H1 (cell line): ENCODE data around the gene GSKIP. TPM values are rescaled to one million over a fixed set of nuclear protein-coding genes. Genes with fewer than 3 reads are reported as not detected.

Experiments
- CTCF ChIA-PET: fragments of 300-600 bp; sonication (Branson Sonifier 250); formaldehyde crosslinking; loops from one replicate; lab custom pipeline; 2021; ENCODE audit not compliant: partially characterized antibody; lab: Charles Lee
- POLR2A ChIA-PET: fragments of 300-600 bp; sonication (Branson Sonifier 250); formaldehyde crosslinking; loops from one replicate; lab custom pipeline; 2021; ENCODE audit warnings: inconsistent platforms; ENCODE audit not compliant: partially characterized antibody; lab: Charles Lee
- DNase-seq, 2 experiments: peaks; one replicate each; pipeline versions ENCODE4 v3.0.0 to v3.0.0-alpha.2; 2010 to 2022; ENCODE audit warnings: low spot score in 2 of 2, low read depth in 1 of 2, mixed read lengths in 1 of 2
- FAIRE-seq: peaks from 2 replicates; lab custom pipeline; 2011; peaks lifted over from hg19 to GRCh38; lab: Jason Lieb, UNC
- H2AFZ ChIP-seq: 2 replicates; pipeline ENCODE4 v1.8.1; 2012; ENCODE audit warnings: low read length, inconsistent platforms
- H2AK5ac ChIP-seq: 2 replicates; pipeline ENCODE4 v1.6.1; 2013; ENCODE audit warnings: low read depth, low read length
- H2BK120ac ChIP-seq: replicated peaks from 2 replicates; pipeline ENCODE3; 2013; ENCODE audit warnings: low read depth, low read length, inconsistent platforms
- H2BK12ac ChIP-seq: 2 replicates; pipeline ENCODE4 v1.6.1; 2013; ENCODE audit warnings: low read depth, low read length
- H2BK15ac ChIP-seq: 2 replicates; pipeline ENCODE4 v1.6.1; 2013; ENCODE audit warnings: low read length
- H2BK20ac ChIP-seq: 2 replicates; pipeline ENCODE4 v1.6.1; 2013; ENCODE audit warnings: low read length
- H2BK5ac ChIP-seq: 2 replicates; pipeline ENCODE4 v1.6.1; 2013; ENCODE audit warnings: low read depth, low read length
- H3K14ac ChIP-seq: 2 replicates; pipeline ENCODE4 v1.6.1; 2013; ENCODE audit warnings: inconsistent platforms; ENCODE audit not compliant: insufficient read length
- H3K18ac ChIP-seq: 2 replicates; pipeline ENCODE4 v1.6.1; 2013; ENCODE audit warnings: low read length; ENCODE audit errors: extremely low read depth
- H3K23ac ChIP-seq: 2 replicates; pipeline ENCODE4 v1.6.1; 2013; ENCODE audit warnings: inconsistent platforms; ENCODE audit not compliant: insufficient read length
- H3K23me2 ChIP-seq: 2 replicates; pipeline ENCODE4 v1.6.1; 2013; ENCODE audit warnings: low read depth, low read length
- H3K27ac ChIP-seq: 2 replicates; pipeline ENCODE4 v1.6.1; 2011; ENCODE audit warnings: low read depth, low read length, inconsistent platforms
- H3K27me3 ChIP-seq, 4 experiments: replicated peaks in 1 of 4; 1 replicate in 1 of 4; 2 replicates in 3 of 4; pipeline versions ENCODE4 v1.6.1 to v1.8.1; 2011 to 2013; ENCODE audit warnings: low read length in 3 of 4, mild to moderate bottlenecking in 3 of 4, inconsistent platforms in 2 of 4, mixed read lengths in 2 of 4, moderate library complexity in 1 of 4; ENCODE audit not compliant: control insufficient read depth in 3 of 4, insufficient read depth in 3 of 4; ENCODE audit errors: extremely low read depth in 1 of 4
- H3K36me3 ChIP-seq, 4 experiments: 2 replicates each; pipeline versions ENCODE4 v1.6.1 to v1.8.1; 2011 to 2013; ENCODE audit warnings: mild to moderate bottlenecking in 4 of 4, low read length in 3 of 4, moderate library complexity in 2 of 4, control low read depth in 1 of 4, inconsistent platforms in 1 of 4; ENCODE audit not compliant: insufficient read depth in 4 of 4, control insufficient read depth in 2 of 4
- H3K4ac ChIP-seq: replicated peaks from 2 replicates; pipeline ENCODE3; 2013; ENCODE audit warnings: low read length, low read depth, mixed read lengths, inconsistent platforms; ENCODE audit not compliant: insufficient read length
- H3K4me1 ChIP-seq, 4 experiments: replicated peaks in 1 of 4; 1 replicate in 1 of 4; 2 replicates in 3 of 4; pipeline versions ENCODE4 v1.6.1 to v1.8.1; 2011 to 2013; ENCODE audit warnings: low read length in 3 of 4, inconsistent platforms in 2 of 4, mixed read lengths in 1 of 4; ENCODE audit not compliant: insufficient read depth in 4 of 4, control insufficient read depth in 3 of 4
- H3K4me2 ChIP-seq, 2 experiments: 2 replicates each; pipeline versions ENCODE4 v1.6.1 to v1.8.1; 2011 to 2013; ENCODE audit warnings: low read depth in 2 of 2, low read length in 2 of 2, control low read depth in 1 of 2, inconsistent platforms in 1 of 2, mild to moderate bottlenecking in 1 of 2; ENCODE audit not compliant: insufficient read depth in 1 of 2
- H3K4me3 ChIP-seq, 4 experiments: fragments of 200-600, 300-600 bp in 1 of 4; sonication (generic), shearing (Covaris generic), sonication (Bioruptor Twin) in 1 of 4; 2 replicates each; pipeline versions ENCODE4 v1.5.1 to v1.8.1; 2011 to 2016; ENCODE audit warnings: low read length in 4 of 4, low read depth in 3 of 4, control low read depth in 2 of 4, inconsistent platforms in 2 of 4, mild to moderate bottlenecking in 2 of 4, mixed read lengths in 1 of 4, moderate library complexity in 1 of 4; ENCODE audit not compliant: insufficient read depth in 2 of 4; ENCODE audit errors: extremely low read depth in 1 of 4
- H3K56ac ChIP-seq: replicated peaks from 2 replicates; pipeline ENCODE3; 2013; ENCODE audit warnings: low read depth, mild to moderate bottlenecking, mixed read lengths, low read length, inconsistent platforms; ENCODE audit not compliant: insufficient read length
- H3K79me1 ChIP-seq: 2 replicates; pipeline ENCODE4 v1.6.1; 2013; ENCODE audit warnings: low read depth, low read length, control low read depth
- H3K79me2 ChIP-seq, 2 experiments: 2 replicates each; pipeline versions ENCODE4 v1.6.1 to v1.8.1; 2012 to 2013; ENCODE audit warnings: low read length in 2 of 2, mild to moderate bottlenecking in 2 of 2, inconsistent platforms in 1 of 2; ENCODE audit not compliant: insufficient read depth in 2 of 2, control insufficient read depth in 1 of 2
- H3K9ac ChIP-seq, 4 experiments: replicated peaks in 1 of 4; 1 replicate in 1 of 4; 2 replicates in 3 of 4; pipeline versions ENCODE4 v1.6.1 to v1.8.1; 2011 to 2013; ENCODE audit warnings: low read depth in 3 of 4, low read length in 3 of 4, control low read depth in 2 of 4, mild to moderate bottlenecking in 2 of 4, moderate library complexity in 2 of 4, inconsistent platforms in 1 of 4; ENCODE audit errors: extremely low read depth in 1 of 4
- H3K9me3 ChIP-seq, 2 experiments: 2 replicates each; pipeline versions ENCODE4 v1.6.1 to v1.8.1; 2012 to 2013; ENCODE audit warnings: mild to moderate bottlenecking in 2 of 2, moderate library complexity in 2 of 2, control low read depth in 1 of 2, inconsistent platforms in 1 of 2, low read depth in 1 of 2, low read length in 1 of 2, mixed read lengths in 1 of 2; ENCODE audit not compliant: insufficient read depth in 2 of 2
- H4K20me1 ChIP-seq, 2 experiments: replicated peaks in 1 of 2; 2 replicates each; pipeline versions ENCODE3 to v1.8.1; 2011 to 2013; ENCODE audit warnings: inconsistent platforms in 2 of 2, low read length in 2 of 2, mild to moderate bottlenecking in 1 of 2; ENCODE audit not compliant: insufficient read depth in 2 of 2, control insufficient read depth in 1 of 2
- H4K5ac ChIP-seq: 2 replicates; pipeline ENCODE4 v1.6.1; 2013; ENCODE audit warnings: low read length, low read depth, mixed read lengths, inconsistent platforms; ENCODE audit not compliant: insufficient read length
- H4K8ac ChIP-seq: 2 replicates; pipeline ENCODE4 v1.8.0; 2013; ENCODE audit warnings: mild to moderate bottlenecking, moderate library complexity, low read length, inconsistent platforms; ENCODE audit not compliant: insufficient read depth; ENCODE audit errors: extremely low read depth
- H4K91ac ChIP-seq: replicated peaks from 2 replicates; pipeline ENCODE3; 2013; ENCODE audit warnings: low read length, mixed read lengths, inconsistent platforms; ENCODE audit not compliant: insufficient read length
- BACH1 ChIP-seq: IDR thresholded peaks from 2 replicates; pipeline ENCODE4 v1.6.1; 2012; ENCODE audit warnings: low read length, improper control_type of control experiment
- CBX5 ChIP-seq: fragments of 300-800, 300-1000 bp; sonication (generic); IDR thresholded peaks from 2 replicates; pipeline ENCODE4 v1.7.1; 2016; ENCODE audit warnings: antibody characterized with exemption, low read length, low read depth
- CBX8 ChIP-seq: fragments of 300-800, 300-1000 bp; sonication (generic); IDR thresholded peaks from 2 replicates; pipeline ENCODE4 v1.7.1; 2016; ENCODE audit warnings: low read depth, low read length, borderline replicate concordance
- GABPA ChIP-seq: IDR thresholded peaks from 2 replicates; pipeline ENCODE4 v1.6.1; 2011; ENCODE audit warnings: mild to moderate bottlenecking, low read length, moderate library complexity, borderline replicate concordance; ENCODE audit not compliant: insufficient read depth
- HDAC6 ChIP-seq: IDR thresholded peaks from one replicate; pipeline ENCODE4 v1.7.1; 2012; ENCODE audit warnings: low read depth, mild to moderate bottlenecking, inconsistent platforms, low read length, moderate library complexity
- NRF1 ChIP-seq: IDR thresholded peaks from 2 replicates; pipeline ENCODE4 v1.6.1; 2011; ENCODE audit warnings: mild to moderate bottlenecking, low read depth, low read length, improper control_type of control experiment
- PHF8 ChIP-seq: fragments of 200-600 bp; sonication (generic); conservative IDR thresholded peaks from 2 replicates; pipeline ENCODE4 v1.7.1; 2012; ENCODE audit warnings: low read depth, mild to moderate bottlenecking, inconsistent platforms, low read length, moderate library complexity
- SIN3A ChIP-seq, 2 experiments: IDR thresholded peaks in 1 of 2; conservative IDR thresholded peaks in 1 of 2; 2 replicates each; pipeline ENCODE4 v1.6.1; 2011 to 2012; ENCODE audit warnings: low read length in 2 of 2, improper control_type of control experiment in 1 of 2, low read depth in 1 of 2, mild to moderate bottlenecking in 1 of 2
- SP2 ChIP-seq: IDR thresholded peaks from 2 replicates; pipeline ENCODE4 v1.6.1; 2012; ENCODE audit warnings: mild to moderate bottlenecking, low read length, inconsistent platforms
- SP4 ChIP-seq: IDR thresholded peaks from 2 replicates; pipeline ENCODE4 v1.6.1; 2012; ENCODE audit warnings: low read length, inconsistent platforms
- SUZ12 ChIP-seq: fragments of 200-600 bp; sonication (generic); IDR thresholded peaks from 2 replicates; pipeline ENCODE4 v1.6.1; 2012; ENCODE audit warnings: mild to moderate bottlenecking, inconsistent platforms, low read length, moderate library complexity, mixed read lengths
- TAF1 ChIP-seq: IDR thresholded peaks from 2 replicates; pipeline ENCODE4 v1.6.1; 2011; ENCODE audit warnings: mild to moderate bottlenecking, low read depth, low read length
- TBP ChIP-seq: IDR thresholded peaks from 2 replicates; pipeline ENCODE4 v1.6.1; 2011; ENCODE audit warnings: low read depth, low read length, improper control_type of control experiment
- USF2 ChIP-seq: IDR thresholded peaks from 2 replicates; pipeline ENCODE4 v1.6.1; 2011; ENCODE audit warnings: low read length, improper control_type of control experiment
- ZNF274 ChIP-seq: IDR thresholded peaks from 2 replicates; pipeline ENCODE4 v1.7.0; 2012; ENCODE audit warnings: low read length, borderline replicate concordance; ENCODE audit errors: extremely low read depth
- WGBS, 2 experiments: shearing (Covaris generic) in 1 of 2; methylation state at CpG; one replicate each; pipeline versions ENCODE4 v1.1.6 to v1.1.7; 2013 to 2015; ENCODE audit warnings: low lambda C conversion rate in 2 of 2, mixed read lengths in 2 of 2, inconsistent platforms in 1 of 2, low coverage in 1 of 2, missing lambda C conversion rate in 1 of 2; ENCODE audit not compliant: insufficient replicate concordance in 2 of 2, insufficient coverage in 1 of 2, insufficient read length in 1 of 2; ENCODE audit errors: extremely low coverage in 1 of 2, missing lambda C conversion rate in 1 of 2; 5-methylcytosine and 5-hydroxymethylcytosine counted together
- polyA plus RNA-seq, 7 experiments: library from polyadenylated mRNA; depleted of rRNA in 3 of 7; stranded (reverse) in 5 of 7; unstranded in 2 of 7; fragments of >200 nt in 5 of 7; fragments of 200-250 nt in 2 of 7; gene quantifications; 1 replicate in 5 of 7; 2 replicates in 1 of 7; 4 replicates in 1 of 7; pipeline versions ENCODE4 v1.2.1 to v1.2.3, GENCODE V29; 2011 to 2013; ENCODE audit warnings: missing spikeins in 2 of 7, mixed read lengths in 2 of 7
- total RNA-seq: library from RNA; stranded (reverse); fragmentation: NEBNext Ultra II Directional; extraction: Animal tissue kit (Norgen Biotek cat#: 25700); gene quantifications from 2 replicates; pipeline ENCODE4 v1.2.1, GENCODE V29; 2021

The GSKIP gene
- total and polyA plus RNA-seq, 2 of the 8 experiments (the other 6 are each of a cell fraction or from before 2014, with no cell fraction given) = 20.3 to 37.1 TPM

GRCh38 chr14:96385385-96385784, 22.1 kb downstream of the GSKIP start:
- Histone ChIP-seq H4K91ac (no peak overlapping the region), H4K8ac (no peak overlapping the region), H2AK5ac (no peak overlapping the region), H3K9ac (no peak overlapping the region), H2AFZ (no peak overlapping the region), H3K23me2 (no peaks in the 10 kb centered on the region), H2BK5ac (no peak overlapping the region), H3K36me3 (peaks cover 0 to 42% (median 14%) of the 10 kb centered on the region in 4 experiments; a peak in 5 of 8 replicates), H3K18ac (no peak overlapping the region), H3K4me1 (no peaks in the 10 kb centered on the region), H3K14ac (no peak overlapping the region), H2BK120ac (no peak overlapping the region), H4K20me1 (no peaks in the 10 kb centered on the region), H4K5ac (no peak overlapping the region), H3K79me2 (no peaks in the 10 kb centered on the region), H3K4ac (no peak overlapping the region), H2BK20ac (no peak overlapping the region), H3K27me3 (no peaks in the 10 kb centered on the region), H3K79me1 (no peaks in the 10 kb centered on the region), H3K27ac (no peak overlapping the region), H2BK15ac (no peak overlapping the region), H3K56ac (no peak overlapping the region), H3K9me3 (no peaks in the 10 kb centered on the region), H3K23ac (no peak overlapping the region), H3K4me2 (no peak overlapping the region), H2BK12ac (no peak overlapping the region), H3K4me3 (no peak overlapping the region)
- WGBS, 2 experiments = 96% methylated on average over 3 of the region's 3 CpGs; no CpG with 5 or more reads in 1 of the 2 experiments
- FAIRE-seq (no peak), DNase-seq (no peak)
- CTCF ChIA-PET = no interaction called here
- POLR2A ChIA-PET = no interaction called here
- no peak for TF ChIP-seq ZNF274
- TF ChIP-seq SIN3A (conservative IDR thresholded peaks at IDR 0.05 in 1 of 2, IDR thresholded peaks at IDR 0.05 in 1 of 2; ENCODE audit: low read depth in 1 of 2, low read length in 2 of 2) = no peak
- TF ChIP-seq PHF8 = no peak
- TF ChIP-seq GABPA = no peak
- no peak for TF ChIP-seq TAF1
- no peak for TF ChIP-seq SP4
- TF ChIP-seq USF2 = no peak
- TF ChIP-seq HDAC6 = no peak
- TF ChIP-seq TBP = no peak
- TF ChIP-seq CBX5 = no peak
- no peak for TF ChIP-seq NRF1
- TF ChIP-seq BACH1 = no peak
- no peak for TF ChIP-seq CBX8
- TF ChIP-seq SUZ12 = no peak
- no peak for TF ChIP-seq SP2
